Skeletal muscle tissue (tissue), 4 donors: ENCODE data around the gene POU2F1. TPM values are rescaled to one million over a fixed set of nuclear protein-coding genes. Genes with fewer than 3 reads are reported as not detected.
"Not testable (repeated sequence)": the region's sequence is repeated elsewhere in the genome, so short reads cannot be mapped to it uniquely, and the experiment has no call there.

Experiments used
- H3K27ac ChIP-seq: one replicate; pipeline ENCODE4 v1.7.0; 2013; ENCODE audit warnings: mild to moderate bottlenecking, low read depth, low read length, inconsistent platforms
- H3K27me3 ChIP-seq, 3 donors: one replicate each; pipeline ENCODE4 v1.7.0; 2013; ENCODE audit warnings: low read length in 3 of 3; ENCODE audit not compliant: control insufficient read depth in 3 of 3, insufficient read depth in 3 of 3
- H3K36me3 ChIP-seq, 3 donors: one replicate each; pipeline ENCODE4 v1.7.0; 2013; ENCODE audit warnings: low read length in 3 of 3; ENCODE audit not compliant: control insufficient read depth in 3 of 3, insufficient read depth in 3 of 3
- H3K4me1 ChIP-seq, 3 donors: one replicate each; pipeline ENCODE4 v1.7.0; 2013; ENCODE audit warnings: low read length in 3 of 3, mild to moderate bottlenecking in 3 of 3; ENCODE audit not compliant: control insufficient read depth in 3 of 3, insufficient read depth in 3 of 3
- H3K4me3 ChIP-seq, 3 donors: one replicate each; pipeline ENCODE4 v1.7.0; 2013; ENCODE audit warnings: low read length in 3 of 3
- H3K9ac ChIP-seq, 3 donors: one replicate each; pipeline ENCODE4 v1.7.0; 2013; ENCODE audit warnings: low read length in 3 of 3, mild to moderate bottlenecking in 3 of 3, moderate library complexity in 2 of 3, low read depth in 1 of 3
- H3K9me3 ChIP-seq, 3 donors: one replicate each; pipeline ENCODE4 v1.7.0; 2013; ENCODE audit warnings: low read length in 3 of 3; ENCODE audit not compliant: control insufficient read depth in 3 of 3
- total RNA-seq: library from RNA; depleted of rRNA; stranded (reverse); fragments of >200 nt; gene quantifications from one replicate; pipeline ENCODE4 v1.2.3, GENCODE V29; 2014
- donor health status: Osteomylitis.

The POU2F1 gene
- total RNA-seq, 1 donor from 2014 or later: 11.5 TPM

DNA sequence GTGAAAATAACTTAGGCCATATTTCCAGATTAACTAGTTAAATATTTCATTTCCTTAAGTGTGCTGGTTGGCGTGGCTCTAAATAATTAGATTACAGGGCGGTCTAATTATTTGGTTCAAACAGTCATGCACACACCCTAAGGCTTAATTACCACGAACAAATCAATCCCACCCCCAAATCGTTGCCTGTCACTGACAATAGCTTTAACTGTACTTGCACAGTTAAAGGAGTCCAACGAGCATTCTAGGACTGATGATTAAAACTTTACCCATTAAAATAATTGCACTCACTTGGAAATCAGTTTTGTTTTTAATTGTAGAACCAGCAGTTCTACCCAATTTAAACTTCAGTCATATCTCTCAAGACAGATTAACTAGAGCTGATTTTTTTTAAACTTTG is 1.5 kb upstream of the POU2F1 start:
- Histone ChIP-seq H3K27ac (no peak overlapping the region), H3K9me3 (no peaks in the 10 kb centered on the region), H3K4me1 (peaks cover 8 to 15% (median 15%) of the 10 kb centered on the region in 3 donors), H3K4me3 (peak overlapping the region; percentile 79 to 98 (median 95)), H3K36me3 (no peaks in the 10 kb centered on the region), H3K9ac (peak overlapping the region; percentile 85 to 93 (median 90)), H3K27me3 (no peaks in the 10 kb centered on the region)

DNA sequence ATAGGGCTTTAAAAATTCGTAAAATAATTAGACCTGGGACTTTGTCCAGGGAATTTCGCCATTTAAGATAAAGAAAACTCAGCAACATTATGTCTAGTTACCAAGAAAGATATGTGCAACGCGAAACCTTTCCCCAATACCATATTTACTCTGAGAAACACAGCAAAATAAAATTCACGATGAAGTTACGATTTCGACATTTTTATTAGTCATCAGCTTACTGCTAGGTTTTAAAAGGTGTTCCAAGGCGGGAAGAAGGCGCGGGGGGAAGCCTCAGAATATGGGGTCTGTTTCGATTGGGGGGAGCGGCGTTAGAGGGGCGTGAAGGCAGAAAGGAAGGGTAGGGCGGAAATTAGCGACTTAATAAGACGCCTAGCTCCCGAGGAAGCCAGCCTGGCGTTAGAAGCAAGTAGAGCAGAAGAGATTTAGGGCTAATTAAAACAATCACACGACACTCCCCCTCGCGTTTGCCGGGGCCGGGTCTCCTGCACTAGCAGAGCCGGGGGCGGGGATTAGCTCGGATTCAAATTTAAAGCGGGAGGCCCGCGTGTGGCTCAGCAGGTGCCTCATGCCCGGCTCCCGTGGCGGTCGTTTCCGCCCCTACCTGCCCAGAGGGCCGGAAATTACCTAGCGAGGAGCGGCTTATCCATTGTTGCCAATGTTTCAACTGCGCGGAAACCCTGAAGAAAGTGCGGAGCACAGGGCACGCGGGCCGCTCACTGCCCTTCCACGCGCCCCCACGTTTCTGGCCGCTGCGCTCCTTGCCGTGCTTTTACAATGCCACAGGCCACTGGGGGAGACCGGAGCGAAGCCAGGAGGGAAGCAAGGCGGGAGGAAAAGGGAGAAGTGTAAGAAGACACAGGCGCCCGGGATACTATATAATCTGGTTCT is 795 bp upstream of the POU2F1 start:
- no peaks in the 10 kb centered on the region for H3K9me3 ChIP-seq
- H3K4me1 ChIP-seq: peaks cover 8 to 15% (median 15%) of the 10 kb centered on the region in 3 donors
- H3K4me3 ChIP-seq: peak overlapping the region; percentile 79 to 98 (median 95)
- no peaks in the 10 kb centered on the region for H3K36me3 ChIP-seq
- peak overlapping the region; percentile 81 for H3K27ac ChIP-seq
- H3K9ac ChIP-seq: peak overlapping the region; percentile 85 to 93 (median 90)
- no peaks in the 10 kb centered on the region for H3K27me3 ChIP-seq

DNA sequence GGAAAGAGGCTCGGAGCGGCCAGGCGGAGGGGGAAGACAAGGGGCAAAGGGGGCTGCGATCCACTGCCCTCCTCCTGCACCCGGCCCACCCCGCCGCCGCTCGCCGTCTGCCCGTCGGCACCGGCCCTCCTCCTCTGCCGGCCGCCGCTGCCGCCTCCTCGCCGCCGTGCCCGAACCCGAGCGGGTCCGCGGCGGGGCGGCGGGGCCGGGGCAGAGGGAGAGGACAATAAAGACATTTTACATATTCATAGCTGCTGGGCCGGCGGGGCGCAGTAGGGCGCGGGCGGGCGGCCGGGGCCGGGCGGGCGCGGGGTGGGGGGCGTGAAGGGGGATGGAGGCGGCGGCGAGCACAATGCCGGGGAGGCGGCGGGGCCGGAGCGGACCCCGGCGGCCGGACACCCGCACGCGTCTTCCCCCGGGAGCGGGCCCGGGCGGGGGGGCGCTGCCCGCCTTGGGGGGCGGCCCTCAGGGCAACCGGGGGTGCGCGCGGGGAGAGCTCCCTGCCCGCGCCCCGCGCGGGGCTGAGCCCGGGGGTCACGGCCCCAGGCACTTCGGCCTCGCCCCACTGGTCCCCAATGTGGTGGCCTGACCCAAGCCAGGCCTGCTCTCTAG is 546 bp downstream of the POU2F1 start:
- peaks cover 11 to 15% (median 15%) of the 10 kb centered on the region in 3 donors for H3K4me1 ChIP-seq
- no peaks in the 10 kb centered on the region for H3K36me3 ChIP-seq
- peak overlapping the region; percentile 56 to 81 (median 77) for H3K4me3 ChIP-seq
- peak overlapping the region; percentile 61 to 85 (median 84) for H3K9ac ChIP-seq
- no peaks in the 10 kb centered on the region for H3K9me3 ChIP-seq
- H3K27me3 ChIP-seq: no peaks in the 10 kb centered on the region
- peak overlapping the region; percentile 98 for H3K27ac ChIP-seq

DNA sequence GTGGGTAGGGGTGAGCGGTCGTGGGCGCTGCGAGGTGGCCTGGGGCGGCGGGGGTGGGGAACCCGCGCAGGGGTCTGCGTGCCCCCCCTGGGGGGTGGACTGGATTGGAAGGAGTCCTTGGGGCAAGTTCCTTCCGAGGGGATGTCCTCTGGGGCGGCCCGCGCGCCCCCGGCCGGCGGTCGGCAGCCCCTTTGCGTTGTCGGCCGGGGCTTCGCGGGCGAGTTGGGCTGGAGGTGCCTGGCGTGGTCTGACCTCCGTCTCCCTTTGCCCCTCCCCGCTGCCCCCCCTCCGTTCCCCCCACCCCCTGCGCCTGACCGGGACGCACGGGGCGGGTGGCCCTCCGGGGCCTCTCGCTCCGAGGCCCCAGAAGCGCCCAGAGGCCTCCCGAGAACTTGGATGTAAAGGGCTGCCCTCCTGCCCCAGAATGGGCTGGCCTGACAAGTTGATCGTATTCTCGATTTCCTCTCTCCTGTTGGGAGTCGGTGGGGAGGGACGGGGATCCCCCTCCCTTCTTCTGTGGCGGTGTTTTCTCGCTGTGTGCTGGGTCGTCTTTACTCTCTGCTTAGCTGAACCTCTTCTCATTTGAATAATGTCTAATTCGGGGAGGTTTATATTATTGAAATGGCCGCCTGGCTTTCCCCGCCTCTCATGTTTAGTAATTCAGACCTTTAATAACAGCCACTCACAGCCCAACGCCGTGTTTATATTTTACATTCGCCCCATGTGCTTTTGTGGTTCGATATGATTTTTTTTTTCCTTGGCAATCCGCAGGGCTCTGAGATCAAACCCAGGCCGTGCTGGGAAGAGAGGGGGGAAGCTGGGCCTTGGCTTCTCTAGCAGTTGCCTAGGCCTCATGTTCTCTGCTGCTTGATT is 1.3 kb downstream of the POU2F1 start:
- Histone ChIP-seq H3K4me1 (peaks cover 15 to 17% (median 15%) of the 10 kb centered on the region in 3 donors), H3K9me3 (no peaks in the 10 kb centered on the region), H3K4me3 (peak overlapping the region; percentile 77 to 85 (median 81)), H3K27me3 (no peaks in the 10 kb centered on the region), H3K9ac (peak overlapping the region; percentile 86 to 97 (median 89)), H3K36me3 (no peaks in the 10 kb centered on the region), H3K27ac (peak overlapping the region; percentile 98)

DNA sequence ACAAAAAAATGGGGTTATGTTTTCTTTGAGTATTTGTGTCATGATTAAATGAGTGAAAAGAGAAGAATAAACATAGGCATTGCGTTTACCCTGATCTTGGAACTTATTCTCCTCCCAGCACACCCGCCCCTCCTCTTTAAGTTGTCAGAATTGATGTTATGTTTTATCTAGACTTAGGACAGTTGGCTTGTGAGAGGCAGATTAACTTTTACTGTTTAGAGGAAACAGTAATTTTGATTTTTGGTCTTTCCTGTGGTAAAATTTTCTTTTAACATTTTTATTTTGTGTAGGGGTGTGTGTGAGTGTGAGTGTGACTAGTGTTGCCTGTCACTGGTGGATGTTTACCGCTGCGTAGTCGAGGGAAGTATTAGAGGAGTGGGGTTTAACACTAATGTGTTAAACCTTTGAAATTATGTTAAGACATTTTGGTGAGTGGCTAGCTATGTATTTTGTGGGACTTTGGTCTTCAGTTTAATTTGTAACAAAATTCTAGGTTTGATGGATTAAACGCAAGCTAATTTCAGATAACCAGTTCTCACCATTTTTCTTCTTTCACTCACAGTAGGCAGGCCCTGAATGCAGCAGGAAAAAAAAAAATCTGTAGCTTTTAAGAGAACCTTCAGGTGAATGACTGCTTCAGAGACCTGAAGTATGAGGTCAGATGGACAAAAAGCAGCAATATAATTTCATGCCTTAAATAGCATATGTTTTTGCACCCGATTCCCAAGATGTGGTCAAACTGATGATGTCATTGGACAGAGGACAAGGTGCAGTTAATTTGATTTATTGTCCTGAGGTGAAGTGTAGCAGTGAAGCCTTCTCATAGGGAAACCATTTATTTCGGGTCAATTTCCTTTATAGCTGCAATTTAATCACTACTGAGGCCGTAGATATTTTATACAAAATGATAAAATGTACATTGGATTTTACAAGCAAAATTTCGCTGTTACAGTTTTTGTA is 2.7 kb downstream of the POU2F1 start:
- Histone ChIP-seq H3K4me1 (peaks cover 15 to 17% (median 15%) of the 10 kb centered on the region in 3 donors), H3K27ac (peak overlapping the region; percentile 98), H3K9ac (peak overlapping the region; percentile 86 to 97 (median 89))

DNA sequence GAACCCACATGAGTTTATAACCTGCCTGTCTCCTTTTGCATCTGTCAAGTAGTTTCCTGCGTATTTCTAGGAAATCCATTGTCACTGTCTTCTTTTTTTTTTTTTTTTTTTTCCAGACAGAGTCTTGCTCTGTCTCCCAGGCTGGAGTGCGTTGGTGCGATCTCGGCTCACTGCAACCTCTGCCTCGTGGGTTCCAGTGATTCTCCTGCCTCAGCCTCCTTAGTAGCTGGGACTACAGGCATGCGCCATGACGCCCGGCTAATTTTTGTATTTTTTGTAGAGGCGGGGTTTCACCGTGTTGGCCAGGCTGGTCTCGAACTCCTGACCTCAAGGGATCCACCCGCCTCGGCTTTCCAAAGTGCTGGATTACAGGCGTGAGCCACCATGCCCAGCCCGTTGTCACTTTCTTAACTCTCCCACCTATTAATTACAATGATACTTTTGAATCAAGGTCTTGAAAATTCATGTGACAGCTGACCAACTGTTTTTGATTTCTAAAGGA is 4.1 kb downstream of the POU2F1 start:
- H3K27me3 ChIP-seq, H3K9ac ChIP-seq, H3K27ac ChIP-seq, H3K9me3 ChIP-seq, H3K36me3 ChIP-seq, H3K4me3 ChIP-seq: not testable (repeated sequence)
- peaks cover 12 to 16% (median 14%) of the 10 kb centered on the region in 3 donors for H3K4me1 ChIP-seq

More for the DNA sequence above, 2.7 kb downstream of the POU2F1 start:
- H3K4me3 ChIP-seq: no peak overlapping the region
- no peaks in the 10 kb centered on the region for H3K27me3 ChIP-seq
- H3K36me3 ChIP-seq: no peaks in the 10 kb centered on the region
- no peaks in the 10 kb centered on the region for H3K9me3 ChIP-seq

DNA sequence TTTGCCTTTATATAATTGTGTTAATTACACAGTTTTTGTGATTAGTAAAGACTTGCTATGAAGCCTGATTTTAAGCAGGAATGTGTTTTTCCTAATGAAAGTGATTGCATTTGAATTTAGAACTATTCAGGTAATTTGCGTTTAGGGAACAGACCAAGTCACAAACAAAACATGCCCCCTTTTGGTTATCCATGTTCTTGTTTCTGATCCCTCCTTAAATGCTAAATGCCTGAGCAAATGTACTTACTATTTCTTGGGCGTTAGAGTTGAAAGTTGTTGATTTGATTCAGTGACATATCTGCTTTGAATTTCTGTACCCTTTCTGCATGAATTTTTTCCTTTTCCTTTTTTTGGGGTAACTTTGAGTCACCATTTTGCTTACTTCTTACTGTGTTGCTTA is 5.2 kb downstream of the POU2F1 start:
- Histone ChIP-seq H3K9ac (peak overlapping the region in 1 of 3 donors; percentile 40), H3K4me1 (peaks cover 12 to 14% (median 13%) of the 10 kb centered on the region in 3 donors), H3K27ac (no peak overlapping the region), H3K36me3 (no peaks in the 10 kb centered on the region), H3K9me3 (no peaks in the 10 kb centered on the region), H3K4me3 (no peak overlapping the region), H3K27me3 (no peaks in the 10 kb centered on the region)

DNA sequence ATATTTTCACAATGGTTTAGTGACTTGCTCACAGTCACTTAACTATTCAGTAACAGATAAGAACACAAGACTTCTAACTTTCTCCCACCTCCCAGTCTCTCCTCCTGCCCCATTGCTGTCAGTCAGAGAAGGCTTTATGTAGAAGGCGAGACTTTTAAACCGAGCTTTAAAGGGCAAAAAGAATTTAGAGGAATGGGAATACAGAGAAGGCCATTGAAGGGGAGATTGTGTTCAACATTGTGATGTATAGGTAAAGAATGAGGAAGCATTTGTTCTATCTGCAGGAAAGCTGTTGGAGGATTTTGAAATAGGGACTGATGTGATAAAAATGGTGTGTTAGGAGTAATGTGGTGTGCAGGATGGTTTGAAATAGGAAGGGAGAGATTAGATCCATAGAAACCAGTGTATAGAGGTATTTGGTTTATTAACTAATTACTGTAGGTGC is 7.3 kb downstream of the POU2F1 start:
- no peak overlapping the region for H3K9ac ChIP-seq
- no peaks in the 10 kb centered on the region for H3K36me3 ChIP-seq
- H3K27ac ChIP-seq: no peak overlapping the region
- H3K27me3 ChIP-seq: no peaks in the 10 kb centered on the region
- peaks cover 5 to 9% (median 6%) of the 10 kb centered on the region in 3 donors for H3K4me1 ChIP-seq
- no peak overlapping the region for H3K4me3 ChIP-seq
- H3K9me3 ChIP-seq: no peaks in the 10 kb centered on the region
